ENCODE results near the gene TOR2A. TPM values are rescaled to one million over a fixed set of nuclear protein-coding genes. Genes with fewer than 3 reads are reported as not detected.
A peak's percentile ranks its signal among the peaks of the same experiment; 100 is the strongest.

Gene TOR2A
- total RNA-seq, 2 donors from 2014 or later: 20.4 to 24.1 TPM

GRCh38 chr9:127771570-127772189 lies 36.6 kb upstream of the TOR2A start:
- TF ChIP-seq POLR2A (IDR thresholded peaks at IDR 0.05): no peak
- no peak for TF ChIP-seq CTCF (IDR thresholded peaks at IDR 0.05)
- no peak for TF ChIP-seq POLR2AphosphoS5 (IDR thresholded peaks at IDR 0.05)
- Histone ChIP-seq H3K36me3 (no peaks in the 10 kb centered on the region), H3K4me1 (replicated peaks) (peaks cover 5% of the 10 kb centered on the region), H3K27ac (peak overlapping the region; percentile 45 to 52), H3K4me3 (peak overlapping the region; percentile 32 to 44), H3K27me3 (replicated peaks; ENCODE audit: insufficient read depth) (no peaks in the 10 kb centered on the region), H3K9me3 (no peaks in the 10 kb centered on the region)
- no peak for DNase-seq (ENCODE audit: low spot score)
- WGBS: 1% methylated on average over 19 of the region's 19 CpGs
- intact Hi-C loops (cut with DNase I): no loop called here

- Histone ChIP-seq H3K36me3 (no peaks in the 10 kb centered on the region), H3K4me3 (peak overlapping the region; percentile 32 to 44), H3K27ac (peak overlapping the region; percentile 45 to 52), H3K4me1 (replicated peaks) (peaks cover 5% of the 10 kb centered on the region), H3K9me3 (no peaks in the 10 kb centered on the region), H3K27me3 (replicated peaks; ENCODE audit: insufficient read depth) (no peaks in the 10 kb centered on the region)
- intact Hi-C loops (cut with DNase I): no loop called here
- DNase-seq (ENCODE audit: low spot score): peak; percentile 98
- WGBS: 2% methylated on average over 43 of the region's 43 CpGs
- TF ChIP-seq POLR2AphosphoS5 (IDR thresholded peaks at IDR 0.05) (peak; percentile 92), POLR2A (IDR thresholded peaks at IDR 0.05) (peak; percentile 71), CTCF (IDR thresholded peaks at IDR 0.05) (peak in 2 of 4 experiments; percentile 18 to 29)
Observed at GRCh38 chr9:127770905-127771569, 35.9 kb upstream of the TOR2A start.

- Histone ChIP-seq H3K4me3 (peak overlapping the region; percentile 32 to 44), H3K36me3 (no peaks in the 10 kb centered on the region), H3K27ac (peak overlapping the region in 1 of 2 donors; percentile 45), H3K9me3 (no peaks in the 10 kb centered on the region), H3K27me3 (replicated peaks; ENCODE audit: insufficient read depth) (no peaks in the 10 kb centered on the region), H3K4me1 (replicated peaks) (peaks cover 5% of the 10 kb centered on the region)
- intact Hi-C loops (cut with DNase I): no loop called here
- 58% methylated on average over 3 of the region's 3 CpGs for WGBS
- TF ChIP-seq CTCF (IDR thresholded peaks at IDR 0.05): no peak
- DNase-seq (ENCODE audit: low spot score): no peak
Observed at GRCh38 chr9:127770583-127770904, 35.5 kb upstream of the TOR2A start.

GRCh38 chr9:127769929-127770582 lies 35.0 kb upstream of the TOR2A start:
- peak overlapping the region in 1 of 2 donors; percentile 44 for H3K4me3 ChIP-seq
- 89% methylated on average over 4 of the region's 4 CpGs for WGBS
- peaks cover 5% of the 10 kb centered on the region for H3K4me1 ChIP-seq (replicated peaks)
- no peaks in the 10 kb centered on the region for H3K27me3 ChIP-seq (replicated peaks; ENCODE audit: insufficient read depth)
- TF ChIP-seq CTCF (IDR thresholded peaks at IDR 0.05) (no peak), POLR2AphosphoS5 (IDR thresholded peaks at IDR 0.05) (no peak), POLR2A (IDR thresholded peaks at IDR 0.05) (no peak)
- H3K9me3 ChIP-seq: no peaks in the 10 kb centered on the region
- no peak for DNase-seq (ENCODE audit: low spot score)
- intact Hi-C loops (cut with DNase I): no loop called here
- H3K36me3 ChIP-seq: no peaks in the 10 kb centered on the region
- H3K27ac ChIP-seq: peak overlapping the region in 1 of 2 donors; percentile 45
